G401 (cell line): ENCODE results near the gene CRABP1. TPM values are rescaled to one million over a fixed set of nuclear protein-coding genes. Genes with fewer than 3 reads are reported as not detected.

ENCODE experiments used
- DNase-seq: peaks from one replicate; pipeline ENCODE4 v3.0.0-alpha.2; 2015; ENCODE audit warnings: low spot score
- in situ Hi-C: cut with HindIII; loops from 2 replicates; pipeline ENCODE4 v1.10.0; 2016; ENCODE audit warnings: low sequenced_read_pairs, mixed read lengths
- total RNA-seq: library from RNA; depleted of rRNA; stranded (reverse); fragments of >200 nt; shearing (Covaris generic); gene quantifications from 2 replicates; pipeline ENCODE4 v1.2.3, GENCODE V29; 2014

Gene CRABP1
- total RNA-seq, 1 experiment from 2014 or later = not detected

DNA sequence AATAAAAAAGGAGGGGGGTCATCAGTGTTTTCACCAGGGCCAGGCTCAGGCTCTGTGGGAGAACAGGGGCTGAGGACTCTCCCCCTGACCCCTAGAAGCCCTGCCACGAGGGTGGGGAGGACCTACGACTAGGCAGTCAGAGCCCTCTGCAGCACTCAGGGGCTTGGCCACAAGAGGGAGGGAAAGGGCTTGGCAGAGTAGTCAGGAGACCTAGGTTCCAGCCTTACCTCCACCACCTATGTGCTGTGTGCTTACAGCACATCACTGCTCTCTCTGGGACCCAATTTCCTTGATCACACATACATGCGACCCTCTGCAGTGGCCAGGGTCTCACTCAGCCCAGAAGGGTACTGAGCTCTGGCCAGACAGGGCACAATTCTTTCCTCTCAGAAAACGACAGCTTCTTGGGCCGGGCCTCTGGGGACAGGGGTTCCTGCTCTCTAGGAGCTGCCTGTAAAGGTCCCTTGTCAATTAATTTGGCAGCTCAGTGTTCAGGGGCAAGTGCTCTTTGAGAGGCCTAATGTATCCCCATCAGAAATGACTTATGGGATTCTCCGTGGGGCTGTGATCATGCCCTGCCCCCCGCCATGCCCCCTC is 24.4 kb upstream of the CRABP1 start:
- peak; percentile 24 for DNase-seq
- in situ Hi-C loops = no loop called here

DNA sequence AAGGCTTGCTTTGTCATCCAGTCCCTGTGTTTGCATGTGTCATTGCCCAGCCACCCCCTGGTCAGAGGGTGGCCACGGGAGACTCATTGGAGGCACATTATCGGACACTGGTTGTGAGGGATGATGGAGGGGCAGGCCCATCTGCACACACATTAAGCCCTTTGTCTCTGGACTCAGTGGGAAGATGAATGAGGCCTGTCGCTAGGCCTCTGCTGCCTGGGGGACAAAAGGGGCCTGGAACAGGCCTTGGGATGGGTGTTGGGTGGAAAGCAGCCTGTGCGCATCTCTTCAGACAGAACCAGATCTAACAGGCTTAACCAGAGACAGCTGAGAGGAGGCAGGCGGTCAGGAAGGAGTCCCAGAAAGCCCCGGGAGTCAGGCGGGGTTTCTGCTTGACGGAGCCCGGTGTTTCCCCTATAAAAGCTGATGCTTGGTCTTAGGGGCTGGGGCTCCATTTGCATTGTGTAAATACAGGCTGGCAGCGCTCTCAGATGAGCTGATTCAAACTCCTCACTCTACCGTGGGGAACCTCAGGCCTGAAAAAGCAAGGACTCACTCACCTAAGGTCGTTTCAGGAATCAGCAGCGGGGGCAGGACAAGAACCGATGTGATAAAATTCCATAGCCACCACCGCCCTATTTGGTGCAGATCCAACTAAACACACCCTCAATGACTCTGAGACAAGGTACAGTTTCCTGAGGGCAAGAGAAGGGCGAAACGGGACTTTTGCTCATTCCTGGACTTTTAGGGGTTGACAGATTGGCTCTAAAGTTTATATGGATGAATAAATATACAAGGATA is 23.7 kb upstream of the CRABP1 start:
- no peak for DNase-seq
- in situ Hi-C loops = no loop called here

DNA sequence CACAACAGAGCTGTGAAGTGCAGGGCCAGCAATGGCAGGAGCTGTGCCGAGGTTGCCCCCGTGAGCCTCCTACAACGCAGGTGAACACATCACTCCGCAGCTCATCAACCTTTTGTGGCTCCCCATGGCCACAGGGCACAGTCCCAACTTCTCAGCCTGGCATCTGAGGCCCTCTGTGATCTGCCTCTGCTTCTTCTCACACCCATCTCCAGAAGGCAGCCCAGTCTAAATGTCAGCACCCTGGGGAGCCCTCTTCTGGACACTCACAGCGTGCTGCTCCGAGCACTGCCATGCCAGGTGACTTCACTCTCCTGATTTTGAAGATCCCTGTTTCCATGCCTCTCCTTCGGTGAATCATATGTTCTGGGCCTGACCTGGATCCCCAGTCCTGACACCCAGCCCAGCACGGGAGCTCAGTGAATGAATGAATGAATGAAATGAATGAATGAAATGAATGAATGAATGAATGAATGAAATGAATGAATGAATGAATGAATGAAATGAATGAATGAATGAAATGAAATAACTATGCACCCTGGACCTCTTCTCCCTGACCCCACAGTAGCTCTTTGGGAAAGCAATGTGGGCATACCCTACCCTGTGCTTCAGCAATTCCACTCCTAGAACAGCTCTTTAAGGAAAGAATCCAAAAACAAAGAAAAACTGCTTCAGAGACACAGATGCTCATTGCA is 22.9 kb upstream of the CRABP1 start:
- in situ Hi-C loops = no loop called here
- peak; percentile 23 for DNase-seq

- DNase-seq = no peak
- in situ Hi-C loops = no loop called here
Measured at GRCh38 chr15:78319588-78319987, 20.6 kb upstream of the CRABP1 start.

DNA sequence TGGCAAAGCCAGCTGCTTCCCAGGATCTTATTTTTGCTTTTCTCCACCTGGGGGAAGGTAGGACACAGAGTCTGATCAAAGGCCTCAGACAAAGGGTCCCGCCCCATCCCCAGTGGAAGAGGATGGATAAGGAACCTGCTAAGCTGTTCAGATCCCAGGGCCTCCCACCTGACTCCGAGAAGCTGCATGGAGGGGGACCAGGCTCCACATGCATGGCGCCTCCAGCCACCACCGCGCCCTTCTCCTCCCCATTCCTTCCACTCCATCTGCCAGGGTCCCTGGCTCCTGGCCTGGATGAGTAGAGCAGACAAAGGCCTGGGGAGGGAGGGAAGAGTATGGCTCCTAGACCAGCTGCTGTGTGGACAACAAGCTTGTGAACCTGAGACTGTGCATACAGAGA is 20.0 kb upstream of the CRABP1 start:
- in situ Hi-C loops = no loop called here
- DNase-seq = no peak

- no peak for DNase-seq
Measured at GRCh38 chr15:78321041-78321570, 19.0 kb upstream of the CRABP1 start.

GRCh38 chr15:78321786-78322185 is 18.4 kb upstream of the CRABP1 start:
- in situ Hi-C loops = no loop called here
- no peak for DNase-seq

More at GRCh38 chr15:78321041-78321570, 19.0 kb upstream of the CRABP1 start:
- in situ Hi-C loops = no loop called here

- in situ Hi-C loops = no loop called here
- no peak for DNase-seq
Measured at GRCh38 chr15:78322243-78322642, 17.9 kb upstream of the CRABP1 start.

GRCh38 chr15:78322724-78323521 is 17.2 kb upstream of the CRABP1 start:
- DNase-seq = no peak
- in situ Hi-C loops = no loop called here

- DNase-seq = no peak
- in situ Hi-C loops = no loop called here
Measured at GRCh38 chr15:78323693-78324092, 16.5 kb upstream of the CRABP1 start.

DNA sequence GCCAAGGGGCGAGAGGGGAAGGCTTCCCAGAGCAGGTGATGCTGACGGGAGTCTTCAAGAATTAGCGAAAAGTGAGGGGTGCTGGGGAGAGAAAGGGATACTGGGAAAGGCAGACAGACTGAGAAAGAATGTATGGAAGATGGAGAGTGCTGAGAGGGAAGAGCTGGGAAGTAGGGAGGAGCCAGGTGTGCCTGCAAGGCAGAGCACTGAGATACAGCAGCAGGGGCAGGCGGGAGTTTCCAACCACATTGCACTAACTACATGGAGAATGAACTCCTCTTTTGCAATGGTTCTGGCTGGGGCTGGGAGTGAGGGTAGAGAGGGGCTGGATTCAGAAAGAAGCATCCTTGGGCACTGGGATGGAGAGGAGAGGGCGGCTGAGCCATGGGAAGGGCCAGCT is 16.0 kb upstream of the CRABP1 start:
- in situ Hi-C loops = no loop called here
- DNase-seq = no peak

DNA sequence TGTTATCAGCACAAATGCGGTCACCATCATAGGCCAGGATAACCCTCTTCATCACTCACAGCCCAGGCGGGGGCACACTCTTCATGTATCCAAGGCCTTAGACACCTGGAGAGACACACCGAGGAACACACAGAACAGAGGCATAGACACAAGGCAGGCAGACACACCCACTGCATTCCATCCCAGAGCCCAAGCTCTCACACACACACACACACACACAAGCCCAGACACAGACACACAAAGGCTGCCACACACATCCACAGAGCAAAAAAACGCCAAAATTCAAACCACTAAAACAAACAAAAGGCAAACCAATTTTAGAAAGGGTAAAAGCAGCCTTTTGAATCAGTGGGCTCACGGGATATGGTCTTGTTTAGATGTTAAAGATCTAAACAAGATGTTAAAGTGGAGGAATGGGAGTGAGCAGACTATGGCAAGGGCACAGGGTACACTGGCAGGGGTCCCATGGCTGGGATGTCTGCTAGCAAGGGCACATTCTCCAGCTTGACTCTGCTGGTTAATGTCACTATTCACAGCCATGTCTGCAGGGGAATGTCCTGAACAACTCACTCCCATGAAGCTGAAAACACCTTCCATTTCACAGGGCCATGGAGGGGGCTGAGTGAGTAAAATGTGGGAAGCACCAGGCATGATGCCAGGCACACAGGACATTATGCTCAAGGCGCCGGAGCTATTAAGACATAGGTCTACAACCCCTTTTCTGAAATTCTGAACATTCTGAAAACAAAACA is 14.9 kb upstream of the CRABP1 start:
- in situ Hi-C loops = no loop called here
- no peak for DNase-seq

GRCh38 chr15:78327466-78327865 is 12.7 kb upstream of the CRABP1 start:
- DNase-seq = no peak
- in situ Hi-C loops = no loop called here

DNA sequence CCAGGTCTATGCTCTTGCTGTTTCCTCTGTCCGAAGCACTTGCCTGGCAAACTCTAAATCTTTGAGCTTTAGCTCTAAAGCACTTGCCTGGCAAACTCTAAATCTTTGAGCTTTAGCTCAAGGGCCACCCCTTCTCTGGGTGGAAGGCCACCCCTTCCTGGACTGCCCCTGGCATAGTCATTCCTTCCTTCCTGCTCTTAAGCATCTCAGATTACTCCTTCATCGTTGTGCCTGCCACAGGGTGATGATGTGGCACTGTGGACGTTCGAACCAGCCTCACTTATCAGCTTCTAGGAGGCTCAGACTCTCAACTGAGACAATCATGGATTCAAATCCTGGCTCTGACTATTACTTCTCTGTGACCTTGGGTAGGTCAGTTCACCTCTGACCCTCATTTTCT is 10.5 kb upstream of the CRABP1 start:
- in situ Hi-C loops = no loop called here
- DNase-seq = no peak

DNA sequence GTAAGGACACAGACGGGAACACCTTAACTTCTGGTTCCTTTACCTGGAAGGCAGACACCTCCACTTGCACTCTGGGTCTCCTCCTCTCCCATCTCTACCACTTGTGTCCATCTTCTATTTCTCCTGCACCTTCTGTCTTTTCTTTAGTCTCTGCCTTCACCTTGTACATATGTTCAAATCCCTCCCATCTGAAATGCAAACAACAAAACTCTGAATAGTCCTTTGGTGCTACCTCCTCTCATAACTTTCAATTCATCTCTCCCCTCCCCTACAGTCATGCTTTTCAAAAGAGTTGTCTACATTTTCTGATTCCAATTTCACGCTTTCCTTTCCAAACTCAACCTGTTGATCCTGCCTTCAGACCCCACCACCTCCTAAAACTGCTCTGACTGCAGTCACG is 5.3 kb upstream of the CRABP1 start:
- DNase-seq = no peak
- in situ Hi-C loops = no loop called here

DNA sequence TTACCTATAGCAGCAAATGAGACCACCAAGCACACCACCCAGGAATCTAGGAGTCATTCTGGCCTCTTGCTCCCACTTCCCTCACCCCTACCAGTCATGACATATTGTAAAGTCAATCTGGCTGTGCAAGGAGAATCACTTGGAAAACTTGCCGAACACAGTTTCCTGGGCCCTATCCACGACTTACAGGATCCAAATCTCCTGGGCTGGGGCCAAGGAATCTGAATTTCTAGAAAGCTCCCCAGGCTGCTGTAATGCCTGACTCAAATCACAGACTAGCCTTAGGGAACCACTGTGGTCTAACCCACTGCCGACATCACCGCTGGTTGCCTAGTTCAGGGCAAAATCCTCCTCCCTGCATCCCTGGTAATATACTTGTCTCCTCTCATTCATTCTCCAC is 4.2 kb upstream of the CRABP1 start:
- no peak for DNase-seq
- in situ Hi-C loops = no loop called here

DNA sequence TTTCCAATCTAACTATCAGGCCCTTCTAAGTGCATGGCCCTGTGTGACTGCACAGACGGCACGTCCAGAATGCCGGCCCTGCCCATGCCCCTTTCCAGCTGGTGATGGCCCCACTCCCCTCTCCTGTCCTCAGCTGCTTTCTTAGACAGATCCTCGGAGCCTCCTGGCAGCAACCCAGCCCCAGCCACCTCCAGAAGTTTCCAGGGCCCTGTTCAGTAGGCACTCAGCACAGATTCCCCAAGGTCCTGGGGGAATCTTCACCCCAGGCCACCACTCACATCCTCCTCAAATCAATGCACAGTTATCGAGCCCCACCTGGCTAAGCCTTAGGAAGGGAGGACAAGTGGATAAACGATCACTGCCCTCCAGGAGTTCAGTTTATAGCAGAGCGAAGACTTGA is 1.4 kb upstream of the CRABP1 start:
- in situ Hi-C loops = no loop called here
- no peak for DNase-seq

DNA sequence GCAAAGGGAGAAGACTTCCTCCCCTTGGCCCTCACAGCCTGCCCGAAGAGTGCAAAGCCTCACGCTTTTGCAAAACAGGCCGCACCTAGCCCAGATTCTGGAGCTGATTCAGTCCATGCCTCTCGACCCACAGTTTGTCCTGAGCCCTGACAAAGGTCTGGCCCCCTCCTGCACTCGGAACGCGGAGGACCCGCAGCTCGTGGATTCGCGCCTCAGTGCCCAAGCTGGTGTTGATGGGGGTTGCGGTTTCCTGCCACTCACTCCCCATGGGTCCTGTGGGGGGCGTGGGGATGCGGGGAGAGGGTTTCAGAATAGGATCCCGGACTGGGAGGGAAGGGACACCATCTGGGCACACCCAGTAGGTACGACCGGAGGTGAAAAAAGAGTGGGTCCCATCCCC is 594 bp upstream of the CRABP1 start:
- in situ Hi-C loops = no loop called here
- no peak for DNase-seq
